ENCODE data around the gene SPTY2D1.

Gene SPTY2D1

DNA sequence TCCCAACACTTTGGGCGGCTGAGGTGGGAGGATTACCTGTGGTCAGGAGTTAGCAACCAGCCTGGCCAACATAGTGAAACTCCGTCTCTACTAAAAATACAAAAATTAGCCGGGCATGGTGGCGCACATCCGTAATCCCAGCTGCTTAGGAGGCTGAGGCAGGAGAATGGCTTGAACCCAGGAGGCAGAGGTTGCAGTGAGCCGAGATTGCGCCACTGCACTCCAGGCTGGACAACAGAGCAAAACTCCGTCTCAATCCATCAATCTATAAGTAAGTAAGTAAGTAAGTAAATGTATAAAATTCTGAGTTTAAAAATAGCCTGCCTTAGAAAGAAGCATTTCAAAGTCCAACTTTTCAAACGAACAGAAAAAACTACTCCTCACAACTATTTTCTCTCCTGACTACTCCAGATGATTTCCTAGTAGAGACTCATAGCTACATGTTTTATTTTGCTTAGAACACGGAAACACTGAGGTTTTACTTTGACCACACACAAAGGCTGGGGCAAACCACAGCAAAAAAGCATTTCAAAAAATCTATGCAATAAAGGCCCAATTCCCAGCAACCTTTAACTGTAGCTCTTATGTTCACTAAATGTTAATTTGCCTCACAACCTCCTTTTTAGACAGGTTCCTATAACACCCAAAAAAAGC, 16.3 kb downstream of the SPTY2D1 start:
- TF ChIP-seq, protein P1, sequence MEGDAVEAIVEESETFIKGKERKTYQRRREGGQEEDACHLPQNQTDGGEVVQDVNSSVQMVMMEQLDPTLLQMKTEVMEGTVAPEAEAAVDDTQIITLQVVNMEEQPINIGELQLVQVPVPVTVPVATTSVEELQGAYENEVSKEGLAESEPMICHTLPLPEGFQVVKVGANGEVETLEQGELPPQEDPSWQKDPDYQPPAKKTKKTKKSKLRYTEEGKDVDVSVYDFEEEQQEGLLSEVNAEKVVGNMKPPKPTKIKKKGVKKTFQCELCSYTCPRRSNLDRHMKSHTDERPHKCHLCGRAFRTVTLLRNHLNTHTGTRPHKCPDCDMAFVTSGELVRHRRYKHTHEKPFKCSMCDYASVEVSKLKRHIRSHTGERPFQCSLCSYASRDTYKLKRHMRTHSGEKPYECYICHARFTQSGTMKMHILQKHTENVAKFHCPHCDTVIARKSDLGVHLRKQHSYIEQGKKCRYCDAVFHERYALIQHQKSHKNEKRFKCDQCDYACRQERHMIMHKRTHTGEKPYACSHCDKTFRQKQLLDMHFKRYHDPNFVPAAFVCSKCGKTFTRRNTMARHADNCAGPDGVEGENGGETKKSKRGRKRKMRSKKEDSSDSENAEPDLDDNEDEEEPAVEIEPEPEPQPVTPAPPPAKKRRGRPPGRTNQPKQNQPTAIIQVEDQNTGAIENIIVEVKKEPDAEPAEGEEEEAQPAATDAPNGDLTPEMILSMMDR (IDR thresholded peaks at IDR 0.05; ENCODE audit: low read length, missing control alignments), result no peak
- H3K4me3 ChIP-seq (replicated peaks; ENCODE audit: low read depth, low read length), result peak overlapping the region; percentile 5
- DNase-seq (ENCODE audit: low read depth), result peak; percentile 54

- no peak for DNase-seq (ENCODE audit: low read depth)
- no peak overlapping the region for H3K4me3 ChIP-seq (replicated peaks; ENCODE audit: low read depth, low read length)
- TF ChIP-seq, protein P1 (IDR thresholded peaks at IDR 0.05; ENCODE audit: low read length, missing control alignments), result no peak
Measured at GRCh38 chr11:18615628-18616392, 18.3 kb downstream of the SPTY2D1 start.

GRCh38 chr11:18614667-18615066, 19.5 kb downstream of the SPTY2D1 start:
- TF ChIP-seq, protein P1 (IDR thresholded peaks at IDR 0.05; ENCODE audit: low read length, missing control alignments), result no peak

DNA sequence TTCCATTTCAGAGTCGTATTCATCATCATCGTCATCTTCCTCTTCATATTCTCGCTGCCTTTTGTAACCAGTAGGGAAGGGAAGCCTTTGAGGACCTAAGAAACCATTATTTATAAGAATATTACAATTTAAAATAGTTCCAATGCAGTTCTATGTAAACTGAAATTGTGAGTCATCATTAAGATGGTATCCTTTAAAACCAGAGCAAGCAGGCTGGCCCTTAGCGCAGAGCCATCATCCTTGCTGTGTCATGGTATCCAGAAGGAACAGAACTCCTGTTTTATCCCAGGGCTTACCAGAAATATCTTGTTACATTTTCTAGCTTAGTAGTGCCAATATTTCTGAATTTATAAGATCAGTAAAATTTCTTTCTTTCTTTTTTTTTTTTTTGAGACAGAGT, 21.7 kb downstream of the SPTY2D1 start:
- H3K4me3 ChIP-seq (replicated peaks; ENCODE audit: low read depth, low read length), result no peak overlapping the region
- DNase-seq (ENCODE audit: low read depth), result no peak
- TF ChIP-seq, protein P1 (IDR thresholded peaks at IDR 0.05; ENCODE audit: low read length, missing control alignments), result no peak

More at GRCh38 chr11:18614667-18615066, 19.5 kb downstream of the SPTY2D1 start:
- no peak for DNase-seq (ENCODE audit: low read depth)
- H3K4me3 ChIP-seq (replicated peaks; ENCODE audit: low read depth, low read length), result no peak overlapping the region

DNA sequence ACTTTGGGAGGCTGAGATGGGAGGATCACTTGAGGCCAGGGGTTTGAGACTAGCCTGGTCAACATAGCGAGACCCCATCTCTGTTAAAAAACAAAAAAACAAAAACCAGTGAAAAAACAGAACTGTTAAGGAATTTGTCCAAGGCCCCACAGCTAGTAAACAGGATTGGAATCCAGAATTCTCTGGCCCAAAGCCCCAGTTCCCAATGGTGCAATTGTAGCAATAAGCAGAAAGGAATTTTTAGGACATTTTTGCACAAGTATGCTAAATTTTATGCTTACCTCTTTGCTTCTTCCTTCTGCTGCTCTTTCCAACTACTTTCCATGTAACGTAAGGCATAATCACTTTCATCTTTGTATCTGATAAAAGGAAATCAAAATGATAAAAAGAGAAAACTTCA, 22.9 kb downstream of the SPTY2D1 start:
- H3K4me3 ChIP-seq (replicated peaks; ENCODE audit: low read depth, low read length), result no peak overlapping the region
- TF ChIP-seq, protein P1 (IDR thresholded peaks at IDR 0.05; ENCODE audit: low read length, missing control alignments), result no peak
- DNase-seq (ENCODE audit: low read depth), result no peak

GRCh38 chr11:18608376-18608775, 25.8 kb downstream of the SPTY2D1 start:
- peak; percentile 66 for DNase-seq (ENCODE audit: low read depth)
- H3K4me3 ChIP-seq (replicated peaks; ENCODE audit: low read depth, low read length), result no peak overlapping the region
- TF ChIP-seq, protein P1 (IDR thresholded peaks at IDR 0.05; ENCODE audit: low read length, missing control alignments), result no peak
